IPS DF 6.9 (cell line): Measurements from ENCODE around the gene GJA3.
A peak's percentile ranks its signal among the peaks of the same experiment; 100 is the strongest.

Experiments used
- DNase-seq: peaks from one replicate; pipeline ENCODE4 v3.0.0-alpha.2; 2013; ENCODE audit warnings: low read depth, low spot score
- H3K27ac ChIP-seq: one replicate; pipeline ENCODE4 v1.5.1; 2013; ENCODE audit warnings: low read length, control low read depth
- H3K27me3 ChIP-seq: 2 replicates; pipeline ENCODE4 v1.6.1; 2013; ENCODE audit warnings: mild to moderate bottlenecking, low read length; ENCODE audit not compliant: control insufficient read depth, insufficient read depth
- H3K36me3 ChIP-seq: 2 replicates; pipeline ENCODE4 v1.6.1; 2013; ENCODE audit warnings: low read length; ENCODE audit not compliant: control insufficient read depth, insufficient read depth
- H3K4me1 ChIP-seq: 2 replicates; pipeline ENCODE4 v1.6.1; 2013; ENCODE audit warnings: low read length; ENCODE audit not compliant: control insufficient read depth, insufficient read depth
- H3K4me3 ChIP-seq: 2 replicates; pipeline ENCODE4 v1.5.1; 2013; ENCODE audit warnings: mild to moderate bottlenecking, low read length
- H3K9me3 ChIP-seq: 2 replicates; pipeline ENCODE4 v1.6.1; 2013; ENCODE audit warnings: low read length, inconsistent platforms; ENCODE audit not compliant: control insufficient read depth, insufficient read depth
- WGBS: extraction: QIAGEN DNeasy Blood & Tissue Kit; methylation state at CpG from one replicate; pipeline ENCODE4 v1.1.7; 2013; ENCODE audit warnings: mixed read lengths, missing lambda C conversion rate; ENCODE audit not compliant: insufficient read length, insufficient coverage; 5-methylcytosine and 5-hydroxymethylcytosine counted together

Gene GJA3

GRCh38 chr13:20137875-20138274, 23.0 kb downstream of the GJA3 start:
- H3K27me3 ChIP-seq: no peaks in the 10 kb centered on the region
- no CpG with 5 or more reads among the region's 2 CpGs for WGBS
- H3K9me3 ChIP-seq: no peaks in the 10 kb centered on the region
- H3K36me3 ChIP-seq: no peaks in the 10 kb centered on the region
- H3K4me3 ChIP-seq: no peak overlapping the region
- no peaks in the 10 kb centered on the region for H3K4me1 ChIP-seq
- no peak for DNase-seq
- H3K27ac ChIP-seq: no peak overlapping the region

- Histone ChIP-seq H3K27ac (no peak overlapping the region), H3K4me1 (no peaks in the 10 kb centered on the region), H3K36me3 (no peaks in the 10 kb centered on the region), H3K27me3 (no peaks in the 10 kb centered on the region), H3K9me3 (no peaks in the 10 kb centered on the region), H3K4me3 (no peak overlapping the region)
- WGBS: no CpG with 5 or more reads among the region's 56 CpGs
- DNase-seq: no peak
Observed at GRCh38 chr13:20136781-20137703, 23.8 kb downstream of the GJA3 start.

- H3K9me3 ChIP-seq: no peaks in the 10 kb centered on the region
- WGBS: no CpG with 5 or more reads among the region's 8 CpGs
- no peak for DNase-seq
Observed at GRCh38 chr13:20134732-20135131, 26.1 kb downstream of the GJA3 start.

GRCh38 chr13:20132052-20132634, 28.7 kb downstream of the GJA3 start:
- H3K4me1 ChIP-seq: peaks cover 1% of the 10 kb centered on the region; the same call in 1 of the 2 replicates
- no peak overlapping the region for H3K4me3 ChIP-seq
- no peak for DNase-seq
- no peak overlapping the region for H3K27ac ChIP-seq
- WGBS: no CpG with 5 or more reads among the region's 10 CpGs
- peaks cover 2% of the 10 kb centered on the region; the same call in 1 of the 2 replicates for H3K27me3 ChIP-seq
- no peaks in the 10 kb centered on the region for H3K9me3 ChIP-seq
- no peaks in the 10 kb centered on the region for H3K36me3 ChIP-seq

More at GRCh38 chr13:20134732-20135131, 26.1 kb downstream of the GJA3 start:
- Histone ChIP-seq H3K4me1 (no peaks in the 10 kb centered on the region), H3K27ac (no peak overlapping the region), H3K4me3 (no peak overlapping the region), H3K36me3 (no peaks in the 10 kb centered on the region), H3K27me3 (no peaks in the 10 kb centered on the region)

- H3K36me3 ChIP-seq: no peaks in the 10 kb centered on the region
- WGBS: no CpG with 5 or more reads among the region's 11 CpGs
Observed at GRCh38 chr13:20131057-20131832, 29.6 kb downstream of the GJA3 start.

GRCh38 chr13:20130652-20131051, 30.2 kb downstream of the GJA3 start:
- whole genome bisulfite sequencing: 100% methylated on average over 1 of the region's 2 CpGs
- Histone ChIP-seq H3K27ac (no peak overlapping the region), H3K9me3 (no peaks in the 10 kb centered on the region), H3K27me3 (peaks cover 2% of the 10 kb centered on the region), H3K36me3 (no peaks in the 10 kb centered on the region), H3K4me3 (no peak overlapping the region), H3K4me1 (peaks cover 1% of the 10 kb centered on the region; the same call in 1 of the 2 replicates)
- DNase-seq: no peak

More at GRCh38 chr13:20131057-20131832, 29.6 kb downstream of the GJA3 start:
- H3K4me3 ChIP-seq: no peak overlapping the region
- H3K27ac ChIP-seq: no peak overlapping the region
- no peak for DNase-seq
- H3K9me3 ChIP-seq: no peaks in the 10 kb centered on the region
- H3K4me1 ChIP-seq: peaks cover 1% of the 10 kb centered on the region; the same call in 1 of the 2 replicates
- H3K27me3 ChIP-seq: peaks cover 2% of the 10 kb centered on the region

- Histone ChIP-seq H3K27me3 (peaks cover 2% of the 10 kb centered on the region), H3K4me3 (no peak overlapping the region), H3K9me3 (no peaks in the 10 kb centered on the region), H3K36me3 (no peaks in the 10 kb centered on the region), H3K27ac (no peak overlapping the region), H3K4me1 (peaks cover 1% of the 10 kb centered on the region; the same call in 1 of the 2 replicates)
- no CpG with 5 or more reads among the region's 2 CpGs for WGBS
- no peak for DNase-seq
Observed at GRCh38 chr13:20130012-20130411, 30.8 kb downstream of the GJA3 start.

- peaks cover 2% of the 10 kb centered on the region for H3K27me3 ChIP-seq
- no CpG with 5 or more reads among the region's 18 CpGs for WGBS
Observed at GRCh38 chr13:20129076-20129475, 31.8 kb downstream of the GJA3 start.

GRCh38 chr13:20128459-20128931, 32.4 kb downstream of the GJA3 start:
- peaks cover 2% of the 10 kb centered on the region for H3K27me3 ChIP-seq
- H3K4me3 ChIP-seq: peak overlapping the region; percentile 48
- H3K9me3 ChIP-seq: no peaks in the 10 kb centered on the region
- DNase-seq: no peak
- H3K27ac ChIP-seq: no peak overlapping the region
- WGBS: no CpG with 5 or more reads among the region's 28 CpGs
- peaks cover 1% of the 10 kb centered on the region; the same call in 1 of the 2 replicates for H3K4me1 ChIP-seq
- no peaks in the 10 kb centered on the region for H3K36me3 ChIP-seq

More at GRCh38 chr13:20129076-20129475, 31.8 kb downstream of the GJA3 start:
- H3K4me1 ChIP-seq: peaks cover 1% of the 10 kb centered on the region; the same call in 1 of the 2 replicates
- no peaks in the 10 kb centered on the region for H3K36me3 ChIP-seq
- no peak overlapping the region for H3K4me3 ChIP-seq
- no peaks in the 10 kb centered on the region for H3K9me3 ChIP-seq
- no peak overlapping the region for H3K27ac ChIP-seq
- no peak for DNase-seq
